ENCODE results near the gene ZNF24.

The ZNF24 gene

GRCh38 chr18:35352778-35353177 lies 8.6 kb upstream of the ZNF24 start:
- DNase-seq (ENCODE audit: low read depth): no peak

DNA sequence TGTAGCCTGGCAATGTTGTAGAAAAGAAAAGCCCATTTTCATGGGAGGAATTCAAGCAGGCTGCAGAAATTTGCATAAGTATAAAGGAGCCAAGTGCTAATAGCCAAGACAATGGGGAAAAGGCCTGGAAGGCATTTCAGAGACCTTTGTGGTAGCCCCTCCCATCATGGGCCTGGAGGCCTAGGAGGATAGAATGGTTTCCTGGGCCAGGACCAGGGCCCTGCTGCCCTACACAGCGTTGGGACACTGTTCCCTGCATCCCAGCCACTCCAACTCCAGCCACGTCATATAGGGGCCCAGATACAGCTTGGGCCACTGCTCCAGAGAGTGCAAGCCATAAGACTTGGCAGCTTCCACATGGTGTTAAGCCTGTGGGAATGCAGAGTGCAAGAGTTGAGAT lies 8.1 kb upstream of the ZNF24 start:
- DNase-seq (ENCODE audit: low read depth): no peak

GRCh38 chr18:35348001-35348400 lies 3.8 kb upstream of the ZNF24 start:
- no peak for DNase-seq (ENCODE audit: low read depth)

DNA sequence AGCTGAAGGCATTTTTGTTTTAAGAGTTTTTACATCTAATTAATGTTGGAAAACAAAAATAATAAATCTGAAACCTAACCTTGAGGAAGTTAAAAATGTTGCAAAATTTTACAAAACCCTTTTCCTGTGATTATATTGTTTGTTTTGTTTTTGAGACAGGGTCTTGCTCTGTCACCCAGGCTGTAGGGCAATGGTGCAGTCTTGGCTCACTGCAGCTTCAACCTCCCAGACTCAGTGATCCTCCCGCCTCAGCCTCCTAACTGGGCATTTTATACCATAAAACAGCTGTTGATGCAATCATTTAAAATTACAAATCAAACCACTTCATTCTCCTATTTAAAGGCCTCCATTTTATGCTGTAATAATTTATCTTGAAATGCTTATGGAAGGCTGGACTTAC lies 1.7 kb upstream of the ZNF24 start:
- DNase-seq (ENCODE audit: low read depth): no peak

DNA sequence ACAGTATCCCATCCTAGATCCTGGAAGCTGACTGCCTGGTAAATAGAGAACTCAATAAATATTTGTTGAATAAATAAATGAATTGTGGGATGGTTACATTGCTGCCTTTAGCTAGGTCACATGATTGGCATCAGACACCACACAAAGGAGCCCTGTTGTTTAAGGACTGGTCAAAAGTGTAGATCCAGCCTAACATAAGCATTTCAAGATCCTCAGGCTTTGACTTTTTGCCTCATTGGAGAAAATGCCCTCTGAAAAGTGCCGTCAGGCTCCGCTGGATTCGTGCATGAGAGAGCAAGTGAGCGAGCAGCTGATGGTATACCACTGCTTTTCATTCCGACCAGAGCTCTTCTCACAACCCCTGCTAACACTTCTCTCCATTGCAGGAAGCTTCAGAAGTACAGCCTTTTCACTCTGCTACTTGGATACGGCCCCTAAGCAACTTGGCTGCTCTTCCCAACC lies 1.3 kb upstream of the ZNF24 start:
- DNase-seq (ENCODE audit: low read depth): no peak

DNA sequence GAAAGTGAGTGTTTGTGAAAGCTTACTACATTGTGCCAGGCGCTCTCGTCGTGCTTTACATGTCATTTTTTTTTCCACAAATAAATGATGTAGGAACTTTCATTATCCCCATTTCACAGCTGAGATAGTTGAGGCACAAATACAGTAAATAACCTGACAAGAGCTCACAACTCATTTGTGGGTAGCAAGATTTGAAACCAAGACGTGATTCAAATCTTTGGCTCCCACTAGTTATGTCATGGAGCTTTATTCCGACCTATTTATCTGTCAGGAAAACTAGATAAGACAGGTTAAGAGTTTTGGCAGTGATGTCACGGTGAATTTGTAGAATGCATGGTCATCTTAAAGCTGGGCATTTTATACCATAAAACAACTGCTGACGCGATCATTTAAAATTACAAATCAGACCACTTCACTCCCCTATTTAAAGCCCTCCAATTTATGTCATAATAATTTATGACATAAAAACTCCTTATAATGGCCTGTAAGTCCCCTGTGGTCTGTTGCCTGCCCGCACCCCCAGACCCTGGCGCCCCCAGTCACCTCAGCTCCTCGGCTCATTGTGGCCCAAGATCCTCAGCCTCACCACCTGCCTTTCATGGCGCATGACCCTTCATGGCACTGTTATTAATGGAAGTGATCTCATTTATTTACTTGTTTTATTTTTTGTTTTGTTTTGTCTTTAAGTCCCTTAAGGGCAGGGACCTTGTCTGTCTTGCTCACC lies 678 bp upstream of the ZNF24 start:
- DNase-seq (ENCODE audit: low read depth): no peak

- no peak for DNase-seq (ENCODE audit: low read depth)
Observed at GRCh38 chr18:35343488-35343935, 708 bp downstream of the ZNF24 start.

GRCh38 chr18:35337286-35337685 lies 6.9 kb downstream of the ZNF24 start:
- no peak for DNase-seq (ENCODE audit: low read depth)

GRCh38 chr18:35335866-35336265 lies 8.4 kb downstream of the ZNF24 start:
- no peak for DNase-seq (ENCODE audit: low read depth)

DNA sequence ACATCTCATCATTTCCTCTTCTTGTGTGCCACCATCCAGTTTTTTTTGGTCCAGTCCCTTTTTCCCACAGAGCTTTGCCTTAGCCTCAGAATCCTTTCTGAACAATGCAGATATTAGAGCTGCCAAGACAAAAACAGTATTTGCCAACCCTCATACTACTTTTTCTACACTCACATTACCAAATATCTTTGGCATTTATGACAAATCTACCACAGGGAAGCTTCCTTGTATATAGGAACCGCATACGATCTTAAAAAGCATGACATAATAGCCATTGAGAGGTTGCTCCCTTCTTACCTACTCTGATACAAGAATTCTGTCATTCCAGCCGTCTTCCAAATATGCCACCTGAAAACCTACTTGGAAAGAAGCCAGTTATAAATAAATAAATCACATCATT lies 9.4 kb downstream of the ZNF24 start:
- DNase-seq (ENCODE audit: low read depth): no peak

DNA sequence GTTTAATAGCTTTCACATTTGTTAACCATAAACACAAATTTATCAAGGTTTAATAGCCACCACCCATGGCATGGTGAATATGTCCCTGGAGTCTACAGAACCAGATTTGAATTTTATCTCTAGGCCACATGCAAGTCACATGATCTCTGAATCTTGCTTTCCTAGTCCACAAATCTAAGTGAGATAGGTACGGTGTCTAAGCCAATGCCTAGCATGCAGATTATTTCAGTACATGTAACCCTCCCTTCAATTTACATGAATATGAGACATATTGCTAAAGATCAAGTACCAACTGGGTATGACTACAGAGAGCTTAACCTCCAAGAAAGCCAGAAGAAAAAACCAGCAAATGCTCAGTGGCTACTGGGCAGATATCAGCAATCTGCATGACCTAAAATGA lies 10.0 kb downstream of the ZNF24 start:
- no peak for DNase-seq (ENCODE audit: low read depth)

DNA sequence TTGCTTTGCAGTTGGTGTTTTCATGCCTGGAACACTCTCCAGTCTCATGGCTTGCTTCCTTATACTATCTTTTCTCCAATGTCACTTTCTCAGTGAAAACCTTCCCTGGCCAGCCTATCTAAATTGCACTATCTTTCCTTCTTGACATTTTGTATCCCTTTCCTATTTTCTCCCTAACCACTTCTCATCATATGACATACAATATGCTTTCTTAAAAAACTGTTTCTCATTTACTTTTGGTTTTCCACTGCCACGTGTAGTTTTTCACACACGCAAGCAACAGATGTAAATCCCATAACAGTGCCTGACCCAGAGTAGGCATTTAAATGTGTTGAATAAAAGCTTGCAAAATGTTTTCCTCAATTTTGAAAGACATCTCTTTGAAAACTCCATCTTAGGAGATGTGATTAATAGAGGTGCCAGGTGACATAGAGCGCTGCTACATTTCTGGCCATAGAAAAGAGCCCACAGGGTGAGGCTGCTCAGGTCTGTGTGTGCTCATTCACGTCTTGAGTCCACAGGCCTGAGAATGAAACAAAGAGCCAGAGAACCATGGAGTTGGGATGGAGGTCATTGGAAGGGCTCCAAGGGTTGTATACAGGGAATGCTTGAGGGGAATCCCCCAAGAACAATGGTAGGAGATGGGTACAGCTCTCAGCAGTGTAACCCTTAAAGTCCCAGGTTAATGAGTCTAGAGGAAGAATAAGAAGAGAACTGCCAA lies 12.7 kb downstream of the ZNF24 start:
- DNase-seq (ENCODE audit: low read depth): no peak

DNA sequence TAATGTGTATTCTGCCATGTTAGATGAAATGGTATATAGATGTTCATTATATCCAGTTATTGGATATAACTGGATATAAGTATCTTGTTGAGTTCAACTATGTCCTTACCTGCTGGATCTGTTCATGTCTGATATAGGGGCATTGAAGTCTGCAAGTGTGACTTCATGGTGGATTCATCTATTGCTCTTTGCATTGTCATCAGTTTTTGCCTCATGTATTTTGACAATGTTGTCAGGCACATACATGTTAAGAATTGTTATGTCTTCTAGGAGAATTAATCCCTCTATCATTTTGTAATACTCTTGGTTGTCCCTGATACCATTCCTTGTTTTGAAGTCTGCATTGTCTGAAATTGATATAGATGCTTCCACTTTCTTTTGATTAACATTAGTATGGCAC lies 15.4 kb downstream of the ZNF24 start:
- no peak for DNase-seq (ENCODE audit: low read depth)

DNA sequence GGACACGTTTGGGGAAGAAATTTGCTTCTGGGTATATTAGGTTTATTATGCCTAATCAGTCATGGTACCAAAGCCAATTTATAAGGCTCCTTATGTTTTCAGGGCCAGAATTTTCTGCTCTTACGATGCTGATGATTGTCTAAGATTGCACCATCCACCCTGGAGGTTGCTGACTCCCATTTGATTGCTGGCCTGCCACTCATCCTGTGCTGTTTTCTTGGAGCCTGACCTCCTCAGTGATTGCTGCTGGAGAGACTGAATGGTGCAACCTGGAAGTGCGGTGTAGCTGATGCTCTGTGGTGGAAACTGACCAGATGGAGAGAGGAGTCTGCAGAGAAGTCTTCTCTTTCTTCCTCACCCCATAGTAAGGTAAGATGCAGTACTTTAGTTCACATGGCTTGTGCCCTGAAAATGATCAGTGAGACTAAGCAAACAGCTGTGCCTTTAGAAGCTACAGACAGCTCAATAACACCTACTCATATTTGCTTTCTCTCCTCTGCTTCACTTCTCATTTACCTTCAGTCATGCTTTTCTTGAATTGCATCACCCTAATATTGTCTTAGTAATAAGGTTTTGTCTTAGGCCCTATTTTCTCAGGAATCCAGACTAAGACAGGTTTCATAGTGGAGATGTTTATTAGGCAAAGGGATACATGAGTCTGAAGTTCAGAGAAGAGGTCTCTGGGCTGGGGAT lies 17.4 kb downstream of the ZNF24 start:
- no peak for DNase-seq (ENCODE audit: low read depth)

GRCh38 chr18:35324926-35325655 lies 19.1 kb downstream of the ZNF24 start:
- DNase-seq (ENCODE audit: low read depth): no peak

DNA sequence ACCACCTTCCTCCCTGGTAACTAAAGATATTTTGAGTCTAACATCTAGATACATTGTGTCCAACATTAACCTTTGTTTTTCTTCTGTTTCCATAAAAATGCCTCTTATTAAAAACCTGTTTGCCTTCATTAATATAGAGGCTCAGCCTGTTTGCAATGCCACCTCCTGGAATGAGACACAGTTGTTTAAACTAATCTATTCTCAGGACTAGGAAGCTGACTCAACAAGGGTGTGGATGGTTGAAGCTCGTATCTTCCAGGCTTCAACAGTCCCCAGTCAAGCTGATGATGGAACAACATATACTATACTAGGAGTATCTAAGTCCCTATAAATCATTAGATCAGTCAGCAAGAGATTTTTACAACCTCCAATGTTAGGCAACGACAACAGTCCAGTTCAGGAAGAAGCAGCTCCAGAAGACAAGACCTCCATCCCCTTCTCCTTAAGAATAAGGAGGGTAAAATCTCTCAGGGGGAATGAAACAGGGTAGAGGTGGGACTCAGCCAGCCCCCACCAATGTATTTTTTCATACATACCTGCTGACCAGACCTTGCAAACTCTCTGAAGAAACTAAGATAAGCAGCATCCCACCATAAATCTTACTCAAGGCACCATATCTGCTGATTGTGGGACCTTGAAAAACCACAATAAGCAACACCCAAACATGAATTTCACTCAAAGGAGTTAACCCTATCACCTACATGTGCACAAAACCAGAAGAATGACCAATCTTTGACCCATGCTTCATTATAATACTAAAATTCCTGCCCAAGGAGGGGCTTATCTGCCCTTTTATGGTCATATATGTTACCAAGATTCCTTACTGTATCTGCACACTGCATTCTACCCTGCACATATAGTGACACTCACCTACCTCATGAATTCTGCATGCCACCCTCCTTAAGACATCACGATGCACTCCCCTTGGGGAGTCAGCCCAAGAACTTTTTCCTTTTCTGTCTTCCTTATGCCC lies 21.4 kb downstream of the ZNF24 start:
- DNase-seq (ENCODE audit: low read depth): no peak

DNA sequence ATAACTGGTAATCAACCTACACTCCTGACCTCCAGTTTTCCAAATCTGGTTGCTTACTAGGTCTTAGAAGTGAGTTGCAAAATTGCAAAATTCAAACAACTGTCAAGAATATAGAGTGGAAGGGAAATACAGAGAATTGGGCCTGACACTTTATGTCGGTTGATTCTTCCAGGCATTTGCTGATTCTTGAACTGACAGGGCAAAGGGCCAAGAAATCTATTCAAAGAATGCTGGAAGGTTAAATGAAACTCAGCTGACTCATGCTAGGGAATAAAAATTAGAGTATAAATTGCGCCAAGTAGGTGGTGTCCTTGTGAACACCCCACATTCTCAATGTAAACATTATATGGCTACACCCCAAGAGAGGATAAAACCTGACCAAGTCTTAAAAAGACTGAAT lies 32.7 kb downstream of the ZNF24 start:
- DNase-seq (ENCODE audit: low read depth): no peak

DNA sequence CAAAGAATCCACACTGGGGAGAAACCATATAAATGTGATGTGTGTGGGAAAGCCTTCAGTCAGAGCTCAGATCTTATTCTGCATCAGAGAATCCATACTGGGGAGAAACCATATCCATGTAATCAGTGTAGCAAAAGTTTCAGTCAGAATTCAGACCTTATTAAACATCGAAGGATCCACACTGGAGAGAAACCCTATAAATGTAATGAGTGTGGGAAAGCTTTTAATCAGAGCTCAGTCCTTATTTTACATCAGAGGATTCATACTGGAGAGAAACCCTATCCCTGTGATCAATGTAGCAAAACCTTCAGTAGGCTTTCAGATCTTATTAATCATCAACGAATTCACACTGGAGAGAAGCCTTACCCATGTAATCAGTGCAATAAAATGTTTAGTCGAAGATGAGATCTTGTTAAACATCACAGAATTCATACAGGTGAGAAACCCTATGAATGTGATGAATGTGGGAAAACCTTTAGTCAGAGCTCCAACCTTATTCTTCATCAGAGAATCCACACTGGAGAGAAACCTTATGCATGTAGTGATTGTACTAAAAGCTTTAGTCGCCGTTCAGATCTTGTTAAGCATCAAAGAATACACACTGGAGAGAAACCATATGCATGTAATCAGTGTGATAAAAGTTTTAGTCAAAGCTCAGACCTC lies 37.5 kb downstream of the ZNF24 start:
- no peak for DNase-seq (ENCODE audit: low read depth)

DNA sequence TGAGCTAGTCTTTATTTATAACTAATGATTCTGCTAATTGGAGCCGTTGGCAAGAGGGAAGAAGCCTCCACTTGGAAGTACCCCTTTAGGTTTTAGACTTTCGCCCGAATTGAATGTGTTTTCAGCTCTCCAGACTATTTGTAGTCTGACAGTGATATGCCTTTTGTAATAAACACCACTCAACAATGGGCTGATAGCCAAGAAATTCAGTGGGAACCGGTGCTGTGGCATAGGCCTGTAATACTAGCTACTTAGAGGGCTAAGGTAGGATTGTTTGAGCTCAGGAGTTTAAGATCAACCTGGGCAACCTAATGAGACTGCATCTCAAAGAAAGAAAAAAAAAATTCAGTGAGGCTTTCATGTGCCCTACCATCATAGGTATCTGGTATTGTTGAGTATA lies 40.6 kb downstream of the ZNF24 start:
- DNase-seq (ENCODE audit: low read depth): no peak

- DNase-seq (ENCODE audit: low read depth): no peak
Observed at GRCh38 chr18:35296060-35296459, 48.2 kb downstream of the ZNF24 start.

- no peak for DNase-seq (ENCODE audit: low read depth)
Observed at GRCh38 chr18:35291166-35291565, 53.1 kb downstream of the ZNF24 start.
